K562 (cell line): ENCODE results near the gene ANKH. TPM values are rescaled to one million over a fixed set of nuclear protein-coding genes. Genes with fewer than 3 reads are reported as not detected.

Source experiments
- ETV1 ChIP-seq: fragments of 450-650 bp; conservative IDR thresholded peaks from 2 replicates; pipeline ENCODE4 v1.6.1; 2016; ENCODE audit warnings: missing genetic modification characterization, control low read depth, low read depth, missing compliant biosample characterization
- MYNN ChIP-seq, 2 experiments: sonication (generic); formaldehyde crosslinking in 1 of 2; IDR thresholded peaks; 2 replicates each; pipeline versions ENCODE4 v1.5.0 to v1.6.1; 2016 to 2020; ENCODE audit warnings: antibody characterized with exemption in 1 of 2, missing genetic modification reagents in 1 of 2
- ZFP30 ChIP-seq: fragments of 250-450 bp; sonication (Bioruptor Pico); IDR thresholded peaks from 2 replicates; pipeline ENCODE4 v1.8.0; 2022; ENCODE audit warnings: moderate library complexity, mild to moderate bottlenecking, inconsistent platforms, borderline replicate concordance
- ZNF76 ChIP-seq: fragments of 250-450 bp; sonication (Bioruptor Pico); IDR thresholded peaks from 2 replicates; pipeline ENCODE4 v1.4.0; 2020; ENCODE audit warnings: mild to moderate bottlenecking, moderate library complexity, borderline replicate concordance
- polyA plus RNA-seq, 8 experiments: library from polyadenylated mRNA; depleted of rRNA in 4 of 8; stranded (reverse) in 5 of 8; unstranded in 3 of 8; fragments of >200 nt; fragmentation: Nextera tagmentation in 2 of 8; fragmentation: Illumina TruSeq in 1 of 8; extraction: Ambion mirVana in 2 of 8; extraction: Trizol in 1 of 8; gene quantifications; 2 replicates each; pipeline versions ENCODE4 v1.2.1 to v1.2.3, GENCODE V29; 2011 to 2014; ENCODE audit warnings: inconsistent platforms in 1 of 8, missing spikeins in 1 of 8
- total RNA-seq, 7 experiments: library from RNA; depleted of rRNA in 6 of 7; stranded (reverse); fragments of >200 nt in 6 of 7; fragmentation: Illumina TruSeq in 2 of 7; extraction: Trizol in 2 of 7; gene quantifications; 2 replicates each; pipeline versions ENCODE4 v1.2.1 to v1.2.3, GENCODE V29; 2011 to 2021; ENCODE audit warnings: low replicate concordance in 1 of 7
- TF ChIP-seq, protein P1 (sequence below), 2 experiments: fragments of 250-450 bp in 1 of 2; fragments of 450-650 bp in 1 of 2; sonication (Bioruptor Pico) in 1 of 2; IDR thresholded peaks; 2 replicates each; pipeline versions ENCODE4 v1.6.1 to v1.8.0; 2016 to 2021; ENCODE audit warnings: mild to moderate bottlenecking in 2 of 2, moderate library complexity in 2 of 2, missing compliant biosample characterization in 1 of 2, missing genetic modification characterization in 1 of 2
- TF ChIP-seq, protein P2 (sequence below): sonication (generic); formaldehyde crosslinking; IDR thresholded peaks from 2 replicates; pipeline ENCODE4 v1.4.0; 2020; ENCODE audit warnings: mild to moderate bottlenecking, missing genetic modification reagents
- TF ChIP-seq, protein P3 (sequence below): fragments of 250-450 bp; sonication (Bioruptor Pico); IDR thresholded peaks from 2 replicates; pipeline ENCODE4 v1.5.0; 2021; ENCODE audit warnings: mild to moderate bottlenecking, borderline replicate concordance

ANKH gene
- total and polyA plus RNA-seq, 9 of the 15 experiments (the other 6 are each of a cell fraction or from before 2014, with no cell fraction given): 0.79 to 12.2 (median 4.5) TPM

DNA sequence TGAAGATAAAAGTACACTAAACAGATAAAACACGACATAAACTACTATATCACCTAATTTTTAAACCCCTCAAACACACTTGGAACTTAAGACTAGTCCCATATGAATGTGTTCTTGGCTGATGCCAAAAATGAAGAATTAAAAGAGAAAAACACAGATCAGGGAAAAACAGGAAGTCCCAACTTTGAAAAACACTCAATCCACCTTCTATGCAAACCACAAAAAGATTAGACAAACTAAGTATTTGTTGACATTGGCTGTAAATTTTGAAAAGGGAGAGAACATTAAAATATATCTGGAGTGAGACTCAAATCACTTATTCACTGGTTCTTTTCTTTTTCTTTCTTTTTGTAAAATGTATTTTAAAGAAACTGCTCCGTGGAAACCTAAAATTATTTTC, 81.4 kb downstream of the ANKH start (continued):
- TF ChIP-seq, protein P1, sequence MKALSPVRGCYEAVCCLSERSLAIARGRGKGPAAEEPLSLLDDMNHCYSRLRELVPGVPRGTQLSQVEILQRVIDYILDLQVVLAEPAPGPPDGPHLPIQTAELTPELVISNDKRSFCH (CRISPR knock-in tag; IDR thresholded peaks at IDR 0.05): no peak
- TF ChIP-seq, protein P1 (tag; IDR thresholded peaks at IDR 0.05): no peak
- TF ChIP-seq, protein P2, sequence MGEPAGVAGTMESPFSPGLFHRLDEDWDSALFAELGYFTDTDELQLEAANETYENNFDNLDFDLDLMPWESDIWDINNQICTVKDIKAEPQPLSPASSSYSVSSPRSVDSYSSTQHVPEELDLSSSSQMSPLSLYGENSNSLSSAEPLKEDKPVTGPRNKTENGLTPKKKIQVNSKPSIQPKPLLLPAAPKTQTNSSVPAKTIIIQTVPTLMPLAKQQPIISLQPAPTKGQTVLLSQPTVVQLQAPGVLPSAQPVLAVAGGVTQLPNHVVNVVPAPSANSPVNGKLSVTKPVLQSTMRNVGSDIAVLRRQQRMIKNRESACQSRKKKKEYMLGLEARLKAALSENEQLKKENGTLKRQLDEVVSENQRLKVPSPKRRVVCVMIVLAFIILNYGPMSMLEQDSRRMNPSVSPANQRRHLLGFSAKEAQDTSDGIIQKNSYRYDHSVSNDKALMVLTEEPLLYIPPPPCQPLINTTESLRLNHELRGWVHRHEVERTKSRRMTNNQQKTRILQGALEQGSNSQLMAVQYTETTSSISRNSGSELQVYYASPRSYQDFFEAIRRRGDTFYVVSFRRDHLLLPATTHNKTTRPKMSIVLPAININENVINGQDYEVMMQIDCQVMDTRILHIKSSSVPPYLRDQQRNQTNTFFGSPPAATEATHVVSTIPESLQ (CRISPR knock-in tag): no peak
- TF ChIP-seq MYNN (IDR thresholded peaks at IDR 0.05): no peak
- no peak for TF ChIP-seq MYNN (CRISPR knock-in tag; IDR thresholded peaks at IDR 0.05)
- TF ChIP-seq ZFP30 (CRISPR knock-in tag): no peak
- no peak for TF ChIP-seq ZNF76 (CRISPR knock-in tag)
- no peak for TF ChIP-seq ETV1 (tag)
- TF ChIP-seq, protein P3, sequence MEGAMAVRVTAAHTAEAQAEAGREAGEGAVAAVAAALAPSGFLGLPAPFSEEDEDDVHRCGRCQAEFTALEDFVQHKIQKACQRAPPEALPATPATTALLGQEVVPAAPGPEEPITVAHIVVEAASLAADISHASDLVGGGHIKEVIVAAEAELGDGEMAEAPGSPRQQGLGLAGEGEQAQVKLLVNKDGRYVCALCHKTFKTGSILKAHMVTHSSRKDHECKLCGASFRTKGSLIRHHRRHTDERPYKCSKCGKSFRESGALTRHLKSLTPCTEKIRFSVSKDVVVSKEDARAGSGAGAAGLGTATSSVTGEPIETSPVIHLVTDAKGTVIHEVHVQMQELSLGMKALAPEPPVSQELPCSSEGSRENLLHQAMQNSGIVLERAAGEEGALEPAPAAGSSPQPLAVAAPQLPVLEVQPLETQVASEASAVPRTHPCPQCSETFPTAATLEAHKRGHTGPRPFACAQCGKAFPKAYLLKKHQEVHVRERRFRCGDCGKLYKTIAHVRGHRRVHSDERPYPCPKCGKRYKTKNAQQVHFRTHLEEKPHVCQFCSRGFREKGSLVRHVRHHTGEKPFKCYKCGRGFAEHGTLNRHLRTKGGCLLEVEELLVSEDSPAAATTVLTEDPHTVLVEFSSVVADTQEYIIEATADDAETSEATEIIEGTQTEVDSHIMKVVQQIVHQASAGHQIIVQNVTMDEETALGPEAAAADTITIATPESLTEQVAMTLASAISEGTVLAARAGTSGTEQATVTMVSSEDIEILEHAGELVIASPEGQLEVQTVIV (CRISPR knock-in tag): no peak
